ENCODE results near the gene TTC1.

Gene TTC1

GRCh38 chr5:160088805-160089204 lies 79.9 kb downstream of the TTC1 start:
- TF ChIP-seq SIN3A (IDR thresholded peaks at IDR 0.05; ENCODE audit: borderline replicate concordance, insufficient read depth, low read length) (no peak), TAF1 (IDR thresholded peaks at IDR 0.05; ENCODE audit: borderline replicate concordance, insufficient read depth, low read length) (no peak), POLR2AphosphoS5 (IDR thresholded peaks at IDR 0.05; ENCODE audit: low read depth, low read length) (no peak), FOXP2 (optimal IDR thresholded peaks at IDR 0.05; ENCODE audit: borderline replicate concordance, extremely low read depth, extremely low read length, insufficient read depth) (no peak), REST (IDR thresholded peaks at IDR 0.05; ENCODE audit: insufficient read depth in 1 of 2, low read depth in 2 of 2, low read length in 2 of 2) (no peak)

GRCh38 chr5:160089531-160089930 lies 80.6 kb downstream of the TTC1 start:
- TF ChIP-seq FOXP2 (optimal IDR thresholded peaks at IDR 0.05; ENCODE audit: borderline replicate concordance, extremely low read depth, extremely low read length, insufficient read depth) = no peak
- TF ChIP-seq TAF1 (IDR thresholded peaks at IDR 0.05; ENCODE audit: borderline replicate concordance, insufficient read depth, low read length) = no peak
- TF ChIP-seq SIN3A (IDR thresholded peaks at IDR 0.05; ENCODE audit: borderline replicate concordance, insufficient read depth, low read length) = no peak
- no peak for TF ChIP-seq POLR2AphosphoS5 (IDR thresholded peaks at IDR 0.05; ENCODE audit: low read depth, low read length)
- no peak for TF ChIP-seq REST (IDR thresholded peaks at IDR 0.05; ENCODE audit: insufficient read depth in 1 of 2, low read depth in 2 of 2, low read length in 2 of 2)

- TF ChIP-seq POLR2AphosphoS5 (IDR thresholded peaks at IDR 0.05; ENCODE audit: low read depth, low read length) (no peak), TAF1 (IDR thresholded peaks at IDR 0.05; ENCODE audit: borderline replicate concordance, insufficient read depth, low read length) (no peak), SIN3A (IDR thresholded peaks at IDR 0.05; ENCODE audit: borderline replicate concordance, insufficient read depth, low read length) (no peak), FOXP2 (optimal IDR thresholded peaks at IDR 0.05; ENCODE audit: borderline replicate concordance, extremely low read depth, extremely low read length, insufficient read depth) (no peak), REST (IDR thresholded peaks at IDR 0.05; ENCODE audit: insufficient read depth in 1 of 2, low read depth in 2 of 2, low read length in 2 of 2) (no peak)
Measured at GRCh38 chr5:160090059-160090458, 81.1 kb downstream of the TTC1 start.

- TF ChIP-seq SIN3A (IDR thresholded peaks at IDR 0.05; ENCODE audit: borderline replicate concordance, insufficient read depth, low read length) (no peak), REST (IDR thresholded peaks at IDR 0.05; ENCODE audit: insufficient read depth in 1 of 2, low read depth in 2 of 2, low read length in 2 of 2) (no peak), TAF1 (IDR thresholded peaks at IDR 0.05; ENCODE audit: borderline replicate concordance, insufficient read depth, low read length) (no peak), FOXP2 (optimal IDR thresholded peaks at IDR 0.05; ENCODE audit: borderline replicate concordance, extremely low read depth, extremely low read length, insufficient read depth) (no peak), POLR2AphosphoS5 (IDR thresholded peaks at IDR 0.05; ENCODE audit: low read depth, low read length) (no peak)
Measured at GRCh38 chr5:160092514-160092913, 83.6 kb downstream of the TTC1 start.
